ENCODE data around the gene DES. TPM values are rescaled to one million over a fixed set of nuclear protein-coding genes. Genes with fewer than 3 reads are reported as not detected.

Gene DES
- total and polyA plus RNA-seq, 2 donors (not counting 3 experiments of a cell fraction or from before 2014, with no cell fraction given): not detected

DNA sequence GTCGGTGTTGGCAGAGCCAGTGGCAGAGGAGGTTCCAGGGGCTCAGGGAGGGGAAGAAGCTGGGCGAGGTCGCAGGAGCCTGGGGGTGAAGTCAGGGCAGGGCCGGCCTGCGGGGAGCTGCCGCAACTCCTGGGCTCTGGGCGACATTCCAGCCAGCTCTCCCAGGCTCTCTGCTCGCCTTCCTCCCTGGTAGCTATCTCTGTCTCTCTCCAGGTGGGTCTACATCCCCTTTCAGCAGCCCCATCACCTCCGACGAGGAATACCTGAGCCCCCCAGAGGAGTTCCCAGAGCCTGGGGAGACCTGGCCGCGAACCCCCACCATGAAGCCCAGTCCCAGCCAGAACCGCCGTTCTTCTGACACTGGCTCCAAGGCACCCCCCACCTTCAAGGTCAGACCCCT is 43.5 kb downstream of the DES start:
- Histone ChIP-seq H3K9me3 (replicated peaks; ENCODE audit: control insufficient read depth, insufficient read depth, low read length) (no peaks in the 10 kb centered on the region), H3K27me3 (ENCODE audit: control insufficient read depth in 2 of 2, insufficient read depth in 2 of 2, low read length in 2 of 2) (no peaks in the 10 kb centered on the region), H4K20me1 (replicated peaks; ENCODE audit: control insufficient read depth, extremely low read depth, insufficient read depth, low read length) (no peaks in the 10 kb centered on the region), H2AFZ (ENCODE audit: low read depth, low read length) (no peak overlapping the region), H3K9me1 (replicated peaks; ENCODE audit: control insufficient read depth, extremely low read depth, insufficient read depth, low read length) (no peaks in the 10 kb centered on the region), H3K9ac (replicated peaks; ENCODE audit: extremely low read depth, insufficient read depth, low read length) (no peak overlapping the region), H3K27ac (ENCODE audit: insufficient read depth, low read depth, low read length) (no peak overlapping the region), H3K4me3 (replicated peaks in 1 of 3; ENCODE audit: insufficient read depth in 1 of 3, low read depth in 1 of 3, low read length in 3 of 3) (no peak overlapping the region), H3K36me3 (ENCODE audit: control insufficient read depth in 2 of 2, extremely low read depth in 1 of 2, insufficient read depth in 2 of 2, low read length in 2 of 2) (no peaks in the 10 kb centered on the region), H3K79me2 (ENCODE audit: control insufficient read depth, insufficient read depth, low read length) (no peaks in the 10 kb centered on the region), H3K4me1 (ENCODE audit: control insufficient read depth, extremely low read depth, insufficient read depth, low read length) (no peaks in the 10 kb centered on the region), H3K4me2 (ENCODE audit: insufficient read depth, low read length) (no peak overlapping the region)
- TF ChIP-seq, protein P1, sequence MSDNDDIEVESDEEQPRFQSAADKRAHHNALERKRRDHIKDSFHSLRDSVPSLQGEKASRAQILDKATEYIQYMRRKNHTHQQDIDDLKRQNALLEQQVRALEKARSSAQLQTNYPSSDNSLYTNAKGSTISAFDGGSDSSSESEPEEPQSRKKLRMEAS (IDR thresholded peaks at IDR 0.05; ENCODE audit: insufficient read depth, insufficient read length): no peak
- TF ChIP-seq FOS (IDR thresholded peaks at IDR 0.05; ENCODE audit: borderline replicate concordance, insufficient read depth, low read length): no peak
- no peak for TF ChIP-seq MYC (IDR thresholded peaks at IDR 0.05; ENCODE audit: low read depth, low read length)
- intact Hi-C loops (cut with micrococcal nuclease): no loop called here
- BruUV-seq (replicated peaks): no TSS peak
- DNase-seq (ENCODE audit: low read depth, low spot score): no peak
- ChIA-PET CTCF (interaction anchor here (1.5 to 2.1 kb wide), 5 partner anchors 14 to 68 kb away, joined by 3 to 25 read pairs (median 5); a partner anchor contains a TSS), POLR2A (no interaction called here)
- FAIRE-seq: no peak
- dilution Hi-C loops (cut with MboI; ENCODE audit: extremely low pct_ligation_motif_present, low sequenced_read_pairs): no loop called here

DNA sequence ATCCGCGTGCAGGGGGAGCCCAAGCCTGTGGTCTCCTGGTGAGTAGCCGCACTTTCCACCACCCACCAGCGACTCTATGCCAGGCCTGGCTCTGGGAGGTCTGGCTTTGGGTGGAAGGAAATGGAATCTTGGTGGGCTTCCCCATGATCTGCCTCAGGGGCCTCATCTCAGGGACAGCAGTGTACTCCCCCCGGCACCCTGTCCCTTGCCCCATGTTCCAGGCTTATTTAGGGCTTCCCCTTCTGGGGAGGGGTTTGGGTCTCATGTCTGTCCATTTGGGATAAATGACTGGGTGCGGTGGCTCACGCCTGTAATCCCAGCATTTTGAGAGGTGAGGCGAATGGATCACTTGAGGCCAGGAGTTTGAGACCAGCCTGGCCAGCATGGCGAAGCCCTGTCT is 44.2 kb downstream of the DES start:
- POLR2A ChIA-PET: no interaction called here
- Histone ChIP-seq H3K36me3 (ENCODE audit: control insufficient read depth in 2 of 2, extremely low read depth in 1 of 2, insufficient read depth in 2 of 2, low read length in 2 of 2) (no peaks in the 10 kb centered on the region), H4K20me1 (replicated peaks; ENCODE audit: control insufficient read depth, extremely low read depth, insufficient read depth, low read length) (no peaks in the 10 kb centered on the region), H3K4me2 (ENCODE audit: insufficient read depth, low read length) (no peak overlapping the region), H3K4me3 (replicated peaks in 1 of 3; ENCODE audit: insufficient read depth in 1 of 3, low read depth in 1 of 3, low read length in 3 of 3) (no peak overlapping the region), H3K27ac (ENCODE audit: insufficient read depth, low read depth, low read length) (no peak overlapping the region), H3K9ac (replicated peaks; ENCODE audit: extremely low read depth, insufficient read depth, low read length) (no peak overlapping the region), H3K9me1 (replicated peaks; ENCODE audit: control insufficient read depth, extremely low read depth, insufficient read depth, low read length) (no peaks in the 10 kb centered on the region), H2AFZ (ENCODE audit: low read depth, low read length) (no peak overlapping the region), H3K79me2 (ENCODE audit: control insufficient read depth, insufficient read depth, low read length) (no peaks in the 10 kb centered on the region), H3K4me1 (ENCODE audit: control insufficient read depth, extremely low read depth, insufficient read depth, low read length) (no peaks in the 10 kb centered on the region), H3K27me3 (ENCODE audit: control insufficient read depth in 2 of 2, insufficient read depth in 2 of 2, low read length in 2 of 2) (no peaks in the 10 kb centered on the region), H3K9me3 (replicated peaks; ENCODE audit: control insufficient read depth, insufficient read depth, low read length) (no peaks in the 10 kb centered on the region)
- FAIRE-seq (no peak), DNase-seq (ENCODE audit: low read depth, low spot score) (no peak)
- dilution Hi-C loops (cut with MboI; ENCODE audit: extremely low pct_ligation_motif_present, low sequenced_read_pairs): no loop called here
- BruUV-seq (replicated peaks): no TSS peak
- intact Hi-C loops (cut with micrococcal nuclease): no loop called here
- CTCF ChIA-PET: interaction anchor here (0.7 to 3.1 kb wide), 8 partner anchors 9 to 98 kb away, joined by 3 to 52 read pairs (median 7); a partner anchor contains a TSS
- TF ChIP-seq EZH2 (IDR thresholded peaks at IDR 0.05; ENCODE audit: borderline replicate concordance, low read depth, low read length, severe bottlenecking) (no peak), CTCF (IDR thresholded peaks at IDR 0.05; ENCODE audit: extremely low read depth in 1 of 2, insufficient read depth in 1 of 2, low read depth in 1 of 2, low read length in 2 of 2) (no peak), FOS (IDR thresholded peaks at IDR 0.05; ENCODE audit: borderline replicate concordance, insufficient read depth, low read length) (no peak), POLR2AphosphoS5 (IDR thresholded peaks at IDR 0.05; ENCODE audit: insufficient read depth, low read depth, low read length) (no peak), GATA2 (IDR thresholded peaks at IDR 0.05; ENCODE audit: insufficient read depth, insufficient read length, low read depth, low read length) (no peak), MYC (IDR thresholded peaks at IDR 0.05; ENCODE audit: low read depth, low read length) (no peak), POLR2A (IDR thresholded peaks at IDR 0.05; ENCODE audit: low read depth, low read length) (no peak), JUN (IDR thresholded peaks at IDR 0.05; ENCODE audit: borderline replicate concordance, insufficient read depth, insufficient read length, low read depth) (no peak)
- TF ChIP-seq, protein P1 (IDR thresholded peaks at IDR 0.05; ENCODE audit: insufficient read depth, insufficient read length): no peak
